H1 (cell line): Measurements from ENCODE around the gene SIPA1L3. TPM values are rescaled to one million over a fixed set of nuclear protein-coding genes. Genes with fewer than 3 reads are reported as not detected.

Experiments used
- CTCF ChIA-PET: fragments of 300-600 bp; sonication (Branson Sonifier 250); formaldehyde crosslinking; loops from one replicate; lab custom pipeline; 2021; ENCODE audit not compliant: partially characterized antibody; lab: Charles Lee
- POLR2A ChIA-PET: fragments of 300-600 bp; sonication (Branson Sonifier 250); formaldehyde crosslinking; loops from one replicate; lab custom pipeline; 2021; ENCODE audit warnings: inconsistent platforms; ENCODE audit not compliant: partially characterized antibody; lab: Charles Lee
- DNase-seq, 2 experiments: peaks; one replicate each; pipeline versions ENCODE4 v3.0.0 to v3.0.0-alpha.2; 2010 to 2022; ENCODE audit warnings: low spot score in 2 of 2, low read depth in 1 of 2, mixed read lengths in 1 of 2
- FAIRE-seq: peaks from 2 replicates; lab custom pipeline; 2011; peaks lifted over from hg19 to GRCh38; lab: Jason Lieb, UNC
- H2AFZ ChIP-seq: 2 replicates; pipeline ENCODE4 v1.8.1; 2012; ENCODE audit warnings: low read length, inconsistent platforms
- H2AK5ac ChIP-seq: 2 replicates; pipeline ENCODE4 v1.6.1; 2013; ENCODE audit warnings: low read depth, low read length
- H2BK120ac ChIP-seq: replicated peaks from 2 replicates; pipeline ENCODE3; 2013; ENCODE audit warnings: low read depth, low read length, inconsistent platforms
- H2BK12ac ChIP-seq: 2 replicates; pipeline ENCODE4 v1.6.1; 2013; ENCODE audit warnings: low read depth, low read length
- H2BK15ac ChIP-seq: 2 replicates; pipeline ENCODE4 v1.6.1; 2013; ENCODE audit warnings: low read length
- H2BK20ac ChIP-seq: 2 replicates; pipeline ENCODE4 v1.6.1; 2013; ENCODE audit warnings: low read length
- H2BK5ac ChIP-seq: 2 replicates; pipeline ENCODE4 v1.6.1; 2013; ENCODE audit warnings: low read depth, low read length
- H3K14ac ChIP-seq: 2 replicates; pipeline ENCODE4 v1.6.1; 2013; ENCODE audit warnings: inconsistent platforms; ENCODE audit not compliant: insufficient read length
- H3K18ac ChIP-seq: 2 replicates; pipeline ENCODE4 v1.6.1; 2013; ENCODE audit warnings: low read length; ENCODE audit errors: extremely low read depth
- H3K23ac ChIP-seq: 2 replicates; pipeline ENCODE4 v1.6.1; 2013; ENCODE audit warnings: inconsistent platforms; ENCODE audit not compliant: insufficient read length
- H3K23me2 ChIP-seq: 2 replicates; pipeline ENCODE4 v1.6.1; 2013; ENCODE audit warnings: low read depth, low read length
- H3K27ac ChIP-seq: 2 replicates; pipeline ENCODE4 v1.6.1; 2011; ENCODE audit warnings: low read depth, low read length, inconsistent platforms
- H3K27me3 ChIP-seq, 4 experiments: replicated peaks in 1 of 4; 1 replicate in 1 of 4; 2 replicates in 3 of 4; pipeline versions ENCODE4 v1.6.1 to v1.8.1; 2011 to 2013; ENCODE audit warnings: low read length in 3 of 4, mild to moderate bottlenecking in 3 of 4, inconsistent platforms in 2 of 4, mixed read lengths in 2 of 4, moderate library complexity in 1 of 4; ENCODE audit not compliant: control insufficient read depth in 3 of 4, insufficient read depth in 3 of 4; ENCODE audit errors: extremely low read depth in 1 of 4
- H3K36me3 ChIP-seq, 4 experiments: 2 replicates each; pipeline versions ENCODE4 v1.6.1 to v1.8.1; 2011 to 2013; ENCODE audit warnings: mild to moderate bottlenecking in 4 of 4, low read length in 3 of 4, moderate library complexity in 2 of 4, control low read depth in 1 of 4, inconsistent platforms in 1 of 4; ENCODE audit not compliant: insufficient read depth in 4 of 4, control insufficient read depth in 2 of 4
- H3K4ac ChIP-seq: replicated peaks from 2 replicates; pipeline ENCODE3; 2013; ENCODE audit warnings: low read length, low read depth, mixed read lengths, inconsistent platforms; ENCODE audit not compliant: insufficient read length
- H3K4me1 ChIP-seq, 4 experiments: replicated peaks in 1 of 4; 1 replicate in 1 of 4; 2 replicates in 3 of 4; pipeline versions ENCODE4 v1.6.1 to v1.8.1; 2011 to 2013; ENCODE audit warnings: low read length in 3 of 4, inconsistent platforms in 2 of 4, mixed read lengths in 1 of 4; ENCODE audit not compliant: insufficient read depth in 4 of 4, control insufficient read depth in 3 of 4
- H3K4me2 ChIP-seq, 2 experiments: 2 replicates each; pipeline versions ENCODE4 v1.6.1 to v1.8.1; 2011 to 2013; ENCODE audit warnings: low read depth in 2 of 2, low read length in 2 of 2, control low read depth in 1 of 2, inconsistent platforms in 1 of 2, mild to moderate bottlenecking in 1 of 2; ENCODE audit not compliant: insufficient read depth in 1 of 2
- H3K4me3 ChIP-seq, 4 experiments: fragments of 200-600, 300-600 bp in 1 of 4; sonication (generic), shearing (Covaris generic), sonication (Bioruptor Twin) in 1 of 4; 2 replicates each; pipeline versions ENCODE4 v1.5.1 to v1.8.1; 2011 to 2016; ENCODE audit warnings: low read length in 4 of 4, low read depth in 3 of 4, control low read depth in 2 of 4, inconsistent platforms in 2 of 4, mild to moderate bottlenecking in 2 of 4, mixed read lengths in 1 of 4, moderate library complexity in 1 of 4; ENCODE audit not compliant: insufficient read depth in 2 of 4; ENCODE audit errors: extremely low read depth in 1 of 4
- H3K56ac ChIP-seq: replicated peaks from 2 replicates; pipeline ENCODE3; 2013; ENCODE audit warnings: low read depth, mild to moderate bottlenecking, mixed read lengths, low read length, inconsistent platforms; ENCODE audit not compliant: insufficient read length
- H3K79me1 ChIP-seq: 2 replicates; pipeline ENCODE4 v1.6.1; 2013; ENCODE audit warnings: low read depth, low read length, control low read depth
- H3K79me2 ChIP-seq, 2 experiments: 2 replicates each; pipeline versions ENCODE4 v1.6.1 to v1.8.1; 2012 to 2013; ENCODE audit warnings: low read length in 2 of 2, mild to moderate bottlenecking in 2 of 2, inconsistent platforms in 1 of 2; ENCODE audit not compliant: insufficient read depth in 2 of 2, control insufficient read depth in 1 of 2
- H3K9ac ChIP-seq, 4 experiments: replicated peaks in 1 of 4; 1 replicate in 1 of 4; 2 replicates in 3 of 4; pipeline versions ENCODE4 v1.6.1 to v1.8.1; 2011 to 2013; ENCODE audit warnings: low read depth in 3 of 4, low read length in 3 of 4, control low read depth in 2 of 4, mild to moderate bottlenecking in 2 of 4, moderate library complexity in 2 of 4, inconsistent platforms in 1 of 4; ENCODE audit errors: extremely low read depth in 1 of 4
- H3K9me3 ChIP-seq, 2 experiments: 2 replicates each; pipeline versions ENCODE4 v1.6.1 to v1.8.1; 2012 to 2013; ENCODE audit warnings: mild to moderate bottlenecking in 2 of 2, moderate library complexity in 2 of 2, control low read depth in 1 of 2, inconsistent platforms in 1 of 2, low read depth in 1 of 2, low read length in 1 of 2, mixed read lengths in 1 of 2; ENCODE audit not compliant: insufficient read depth in 2 of 2
- H4K20me1 ChIP-seq, 2 experiments: replicated peaks in 1 of 2; 2 replicates each; pipeline versions ENCODE3 to v1.8.1; 2011 to 2013; ENCODE audit warnings: inconsistent platforms in 2 of 2, low read length in 2 of 2, mild to moderate bottlenecking in 1 of 2; ENCODE audit not compliant: insufficient read depth in 2 of 2, control insufficient read depth in 1 of 2
- H4K5ac ChIP-seq: 2 replicates; pipeline ENCODE4 v1.6.1; 2013; ENCODE audit warnings: low read length, low read depth, mixed read lengths, inconsistent platforms; ENCODE audit not compliant: insufficient read length
- H4K8ac ChIP-seq: 2 replicates; pipeline ENCODE4 v1.8.0; 2013; ENCODE audit warnings: mild to moderate bottlenecking, moderate library complexity, low read length, inconsistent platforms; ENCODE audit not compliant: insufficient read depth; ENCODE audit errors: extremely low read depth
- H4K91ac ChIP-seq: replicated peaks from 2 replicates; pipeline ENCODE3; 2013; ENCODE audit warnings: low read length, mixed read lengths, inconsistent platforms; ENCODE audit not compliant: insufficient read length
- BRCA1 ChIP-seq: IDR thresholded peaks from 2 replicates; pipeline ENCODE4 v1.6.1; 2012; ENCODE audit warnings: low read depth, low read length, improper control_type of control experiment
- CBX5 ChIP-seq: fragments of 300-800, 300-1000 bp; sonication (generic); IDR thresholded peaks from 2 replicates; pipeline ENCODE4 v1.7.1; 2016; ENCODE audit warnings: antibody characterized with exemption, low read length, low read depth
- EP300 ChIP-seq, 2 experiments: IDR thresholded peaks; 1 replicate in 1 of 2; 2 replicates in 1 of 2; pipeline ENCODE4 v1.6.1; 2011 to 2012; ENCODE audit warnings: low read depth in 2 of 2, low read length in 2 of 2, mild to moderate bottlenecking in 2 of 2, borderline replicate concordance in 1 of 2, inconsistent platforms in 1 of 2, moderate library complexity in 1 of 2
- JUN ChIP-seq: IDR thresholded peaks from 2 replicates; pipeline ENCODE4 v1.6.1; 2011; ENCODE audit warnings: low read depth, mild to moderate bottlenecking, improper control_type of control experiment, low read length
- KDM5A ChIP-seq: fragments of 200-600 bp; IDR thresholded peaks from 2 replicates; pipeline ENCODE4 v1.7.1; 2012; ENCODE audit warnings: mild to moderate bottlenecking, low read length, inconsistent platforms, mixed read lengths
- POLR2AphosphoS5 ChIP-seq: IDR thresholded peaks from 2 replicates; pipeline ENCODE4 v1.6.1; 2011; ENCODE audit warnings: low read depth, low read length
- RFX5 ChIP-seq: IDR thresholded peaks from 2 replicates; pipeline ENCODE4 v1.6.1; 2011; ENCODE audit warnings: low read depth, low read length, improper control_type of control experiment, borderline replicate concordance
- SIN3A ChIP-seq, 2 experiments: IDR thresholded peaks in 1 of 2; conservative IDR thresholded peaks in 1 of 2; 2 replicates each; pipeline ENCODE4 v1.6.1; 2011 to 2012; ENCODE audit warnings: low read length in 2 of 2, improper control_type of control experiment in 1 of 2, low read depth in 1 of 2, mild to moderate bottlenecking in 1 of 2
- SP2 ChIP-seq: IDR thresholded peaks from 2 replicates; pipeline ENCODE4 v1.6.1; 2012; ENCODE audit warnings: mild to moderate bottlenecking, low read length, inconsistent platforms
- YY1 ChIP-seq: IDR thresholded peaks from 2 replicates; pipeline ENCODE4 v1.6.1; 2011; ENCODE audit warnings: low read depth, mild to moderate bottlenecking, low read length
- WGBS, 2 experiments: shearing (Covaris generic) in 1 of 2; methylation state at CpG; one replicate each; pipeline versions ENCODE4 v1.1.6 to v1.1.7; 2013 to 2015; ENCODE audit warnings: low lambda C conversion rate in 2 of 2, mixed read lengths in 2 of 2, inconsistent platforms in 1 of 2, low coverage in 1 of 2, missing lambda C conversion rate in 1 of 2; ENCODE audit not compliant: insufficient replicate concordance in 2 of 2, insufficient coverage in 1 of 2, insufficient read length in 1 of 2; ENCODE audit errors: extremely low coverage in 1 of 2, missing lambda C conversion rate in 1 of 2; 5-methylcytosine and 5-hydroxymethylcytosine counted together
- polyA plus RNA-seq, 7 experiments: library from polyadenylated mRNA; depleted of rRNA in 3 of 7; stranded (reverse) in 5 of 7; unstranded in 2 of 7; fragments of >200 nt in 5 of 7; fragments of 200-250 nt in 2 of 7; gene quantifications; 1 replicate in 5 of 7; 2 replicates in 1 of 7; 4 replicates in 1 of 7; pipeline versions ENCODE4 v1.2.1 to v1.2.3, GENCODE V29; 2011 to 2013; ENCODE audit warnings: missing spikeins in 2 of 7, mixed read lengths in 2 of 7
- total RNA-seq: library from RNA; stranded (reverse); fragmentation: NEBNext Ultra II Directional; extraction: Animal tissue kit (Norgen Biotek cat#: 25700); gene quantifications from 2 replicates; pipeline ENCODE4 v1.2.1, GENCODE V29; 2021

Gene SIPA1L3
- total and polyA plus RNA-seq, 2 of the 8 experiments (the other 6 are each of a cell fraction or from before 2014, with no cell fraction given): 15.0 to 54.9 TPM

DNA sequence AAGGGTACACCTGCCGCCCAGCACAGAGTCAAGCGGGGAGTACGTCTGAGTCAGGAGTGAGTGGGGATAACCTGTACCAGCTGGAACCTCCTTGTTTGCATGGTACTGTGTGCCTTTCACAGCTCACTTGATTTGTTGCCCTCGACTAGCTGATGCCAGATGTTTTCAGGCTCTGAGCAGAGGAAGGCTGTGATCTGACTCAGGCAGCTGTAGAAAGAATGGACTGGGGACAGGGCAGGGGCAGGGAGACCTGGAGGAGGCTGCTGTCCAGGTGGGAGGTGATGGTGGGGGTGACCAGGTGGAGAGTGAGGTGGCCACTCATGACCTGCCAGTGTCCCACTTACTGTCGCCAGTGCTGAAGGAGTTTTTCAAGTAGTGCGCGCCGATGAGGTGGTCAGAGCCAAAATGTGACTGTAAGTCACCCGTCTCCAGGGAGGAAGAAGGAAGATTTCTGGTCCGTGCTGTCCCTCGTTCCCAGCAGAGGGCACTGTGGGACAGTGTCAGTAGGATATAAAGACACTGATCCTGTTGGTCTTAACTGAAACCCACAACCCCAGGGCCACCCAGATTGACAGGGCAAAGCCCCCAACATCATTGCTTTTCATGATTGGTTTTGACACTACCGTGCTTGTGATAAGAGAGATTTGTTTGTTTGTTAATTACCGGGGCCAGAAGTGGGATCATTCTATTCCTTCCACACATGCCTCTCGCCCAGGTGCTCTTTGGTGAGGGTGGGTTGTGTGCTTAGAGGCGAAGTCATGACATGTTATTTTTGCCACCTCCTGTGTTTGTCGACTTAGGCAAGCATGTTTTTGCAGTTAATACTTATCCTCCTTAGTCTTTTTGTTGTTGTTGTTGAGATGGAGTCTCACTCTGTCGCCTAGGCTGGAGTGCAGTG lies 188.7 kb downstream of the SIPA1L3 start:
- no peak overlapping the region for H3K18ac ChIP-seq
- DNase-seq: peak; percentile 44 to 85
- no peaks in the 10 kb centered on the region for H3K27me3 ChIP-seq
- H4K20me1 ChIP-seq: peaks cover 0 to 12% of the 10 kb centered on the region in 2 experiments
- H3K23ac ChIP-seq: no peak overlapping the region
- H4K8ac ChIP-seq: no peak overlapping the region
- H2AK5ac ChIP-seq: no peak overlapping the region
- no peak overlapping the region for H3K4me2 ChIP-seq
- H4K91ac ChIP-seq: no peak overlapping the region
- ChIA-PET POLR2A (interaction anchor here (0.8 to 0.9 kb wide), 2 partner anchors 75 to 107 kb away, joined by 3 read pairs; no protein-coding TSS in a partner anchor), CTCF (interaction anchor here (0.6 to 2.3 kb wide), 32 partner anchors 8 to 210 kb away, joined by 3 to 15 read pairs (median 4); no protein-coding TSS in a partner anchor)
- H3K36me3 ChIP-seq: peaks cover 2 to 14% (median 10%) of the 10 kb centered on the region in 4 experiments; a peak in 6 of 8 replicates
- H2BK5ac ChIP-seq: peak overlapping the region; percentile 18; the same call in 1 of the 2 replicates
- peak; percentile 97 for FAIRE-seq
- H3K56ac ChIP-seq: no peak overlapping the region
- no peak overlapping the region for H4K5ac ChIP-seq
- H2BK12ac ChIP-seq: no peak overlapping the region
- WGBS, 2 experiments: 66% methylated on average over 17 of the region's 17 CpGs; no CpG with 5 or more reads in 1 of the 2 experiments
- H3K79me2 ChIP-seq: no peaks in the 10 kb centered on the region
- no peak overlapping the region for H2BK120ac ChIP-seq
- no peak overlapping the region for H2BK20ac ChIP-seq
- no peaks in the 10 kb centered on the region for H3K23me2 ChIP-seq
- peaks cover 0 to 2% (median 0%) of the 10 kb centered on the region in 4 experiments; a peak in 3 of 7 replicates for H3K4me1 ChIP-seq
- H2BK15ac ChIP-seq: no peak overlapping the region
- H3K79me1 ChIP-seq: no peaks in the 10 kb centered on the region; the same call in 1 of the 2 replicates
- no peak overlapping the region for H3K4me3 ChIP-seq
- peaks cover 4 to 8% of the 10 kb centered on the region in 2 experiments; a peak in 3 of 4 replicates for H3K9me3 ChIP-seq
- H3K27ac ChIP-seq: no peak overlapping the region
- H3K4ac ChIP-seq: no peak overlapping the region
- H3K14ac ChIP-seq: no peak overlapping the region
- no peak overlapping the region for H3K9ac ChIP-seq
- H2AFZ ChIP-seq: no peak overlapping the region
- no peak for TF ChIP-seq CBX5
- no peak for TF ChIP-seq JUN
- TF ChIP-seq SIN3A (conservative IDR thresholded peaks at IDR 0.05 in 1 of 2, IDR thresholded peaks at IDR 0.05 in 1 of 2; ENCODE audit: low read depth in 1 of 2, low read length in 2 of 2): 0 out of 4 replicates have a peak, but pooled peaks of 1 of the 2 experiments have one; percentile 34
- TF ChIP-seq RFX5: peak; percentile 80
- no peak for TF ChIP-seq EP300 (IDR thresholded peaks at IDR 0.05; ENCODE audit: borderline replicate concordance in 1 of 2, low read depth in 2 of 2, low read length in 2 of 2)
- TF ChIP-seq POLR2AphosphoS5: no peak
- TF ChIP-seq SP2: no peak
- TF ChIP-seq KDM5A: no peak
- TF ChIP-seq YY1: no peak
- TF ChIP-seq BRCA1: no peak
